Common myeloid progenitor, CD34-positive (primary cell): ENCODE results near the gene ATF4.

Experiments used
- CTCF ChIA-PET: fragments of 350-600 bp; sonication (Branson Sonifier 250); formaldehyde crosslinking; loops from one replicate; lab custom pipeline; 2021; ENCODE audit warnings: antibody characterized with exemption; lab: Charles Lee
- POLR2A ChIA-PET: fragments of 350-600 bp; sonication (Branson Sonifier 250); formaldehyde crosslinking; loops from one replicate; lab custom pipeline; 2021; ENCODE audit warnings: antibody characterized with exemption; lab: Charles Lee
- DNase-seq, 3 donors: peaks; one replicate each; pipeline versions ENCODE4 v3.0.0 to v3.0.0-alpha.2; 2013
- H3K27ac ChIP-seq, 2 experiments: 1 replicate in 1 of 2; 2 replicates in 1 of 2; pipeline ENCODE4 v1.7.0; 2013; ENCODE audit warnings: inconsistent platforms in 2 of 2, low read length in 2 of 2, mild to moderate bottlenecking in 2 of 2, low read depth in 1 of 2, moderate library complexity in 1 of 2; ENCODE audit not compliant: severe bottlenecking in 2 of 2, insufficient read depth in 1 of 2, poor library complexity in 1 of 2
- H3K27me3 ChIP-seq, 5 experiments: replicated peaks in 2 of 5; 1 replicate in 3 of 5; 2 replicates in 2 of 5; pipeline versions ENCODE4 v1.6.1 to v1.7.0; 2013; ENCODE audit warnings: low read length in 4 of 5, mild to moderate bottlenecking in 2 of 5, moderate library complexity in 2 of 5, inconsistent platforms in 1 of 5; ENCODE audit not compliant: insufficient read depth in 5 of 5, control insufficient read depth in 4 of 5
- H3K36me3 ChIP-seq, 4 experiments: 1 replicate in 2 of 4; 2 replicates in 2 of 4; pipeline versions ENCODE4 v1.6.1 to v1.7.0; 2013; ENCODE audit warnings: low read length in 3 of 4, control low read depth in 1 of 4, mild to moderate bottlenecking in 1 of 4; ENCODE audit not compliant: control insufficient read depth in 4 of 4, insufficient read depth in 4 of 4
- H3K4me1 ChIP-seq, 4 experiments: 1 replicate in 3 of 4; 2 replicates in 1 of 4; pipeline versions ENCODE4 v1.6.1 to v1.7.1; 2013; ENCODE audit warnings: low read length in 3 of 4, mild to moderate bottlenecking in 3 of 4, control low read depth in 1 of 4, inconsistent platforms in 1 of 4, moderate library complexity in 1 of 4; ENCODE audit not compliant: control insufficient read depth in 4 of 4, insufficient read depth in 4 of 4; ENCODE audit errors: control extremely low read depth in 1 of 4
- H3K4me3 ChIP-seq, 7 experiments: 1 replicate in 4 of 7; 2 replicates in 3 of 7; pipeline versions ENCODE4 v1.5.1 to v1.7.0; 2013; ENCODE audit warnings: mild to moderate bottlenecking in 7 of 7, low read length in 6 of 7, moderate library complexity in 6 of 7, inconsistent platforms in 2 of 7, low read depth in 2 of 7, control low read depth in 1 of 7; ENCODE audit not compliant: insufficient read depth in 4 of 7, control insufficient read depth in 1 of 7; ENCODE audit errors: extremely low read depth in 1 of 7
- H3K9me3 ChIP-seq, 5 experiments: 1 replicate in 4 of 5; 2 replicates in 1 of 5; pipeline versions ENCODE4 v1.6.1 to v1.7.1; 2013; ENCODE audit warnings: low read length in 4 of 5, mild to moderate bottlenecking in 2 of 5, inconsistent platforms in 1 of 5, low read depth in 1 of 5, moderate library complexity in 1 of 5; ENCODE audit not compliant: control insufficient read depth in 4 of 5, insufficient read depth in 2 of 5; ENCODE audit errors: control extremely low read depth in 1 of 5
- WGBS: methylation state at CpG from one replicate; pipeline ENCODE4 v1.1.5; 2013; ENCODE audit not compliant: insufficient coverage; 5-methylcytosine and 5-hydroxymethylcytosine counted together

The ATF4 gene

DNA sequence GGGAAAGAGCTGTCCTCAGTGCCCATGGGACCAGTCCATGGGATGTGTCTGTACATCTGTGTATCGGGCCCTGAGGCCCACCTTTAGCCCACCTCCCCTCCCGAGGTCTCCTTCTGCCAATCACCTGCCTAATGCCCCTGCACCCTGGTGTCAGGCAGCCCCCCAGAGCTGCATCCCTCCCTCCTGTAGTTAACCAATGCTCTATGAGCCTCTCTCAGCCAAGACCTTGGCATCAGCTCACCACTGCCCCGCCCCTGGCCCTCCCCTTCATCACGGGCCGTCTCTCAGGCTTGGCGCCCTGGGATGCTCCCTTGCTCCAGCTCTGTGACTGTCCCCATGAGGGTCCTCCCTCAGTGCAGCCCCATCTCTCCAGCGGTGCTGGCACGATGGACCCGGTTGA is 45.0 kb upstream of the ATF4 start:
- no peaks in the 10 kb centered on the region for H3K9me3 ChIP-seq
- ChIA-PET CTCF (interaction anchor here (0.6 to 3.1 kb wide), 7 partner anchors 15 to 305 kb away, joined by 3 to 21 read pairs (median 3); no protein-coding TSS in a partner anchor), POLR2A (no interaction called here)
- peaks cover 0 to 43% (median 0%) of the 10 kb centered on the region in 4 experiments for H3K36me3 ChIP-seq
- no peak for DNase-seq
- no peak overlapping the region for H3K4me3 ChIP-seq
- peaks cover 1 to 50% (median 29%) of the 10 kb centered on the region in 4 experiments for H3K4me1 ChIP-seq
- H3K27ac ChIP-seq, result no peak overlapping the region
- H3K27me3 ChIP-seq, result no peaks in the 10 kb centered on the region
- WGBS, result 98% methylated on average over 7 of the region's 9 CpGs

DNA sequence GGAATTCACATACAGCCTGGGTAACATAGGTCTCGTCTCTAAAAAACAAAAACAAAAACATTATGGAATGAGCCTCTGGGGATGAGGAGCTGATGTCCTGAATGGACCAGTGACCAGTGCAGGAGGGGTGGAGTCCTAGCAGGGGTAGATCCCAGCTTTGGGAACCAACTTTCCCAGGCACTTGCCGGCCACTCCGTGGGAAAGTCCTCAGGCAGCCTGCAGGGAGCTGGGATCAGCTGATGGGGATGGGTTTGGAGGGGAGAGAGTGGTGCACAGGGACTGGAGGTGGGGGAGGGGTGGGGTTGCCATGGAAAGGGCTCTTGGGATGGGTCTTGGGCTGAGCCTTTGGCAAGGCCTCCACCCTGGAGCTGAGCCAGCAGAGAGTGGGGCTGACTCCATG is 44.5 kb upstream of the ATF4 start:
- CTCF ChIA-PET, result interaction anchor here (1.0 to 3.1 kb wide), 4 partner anchors 14 to 39 kb away, joined by 3 to 21 read pairs (median 4); no protein-coding TSS in a partner anchor
- POLR2A ChIA-PET, result no interaction called here
- 96% methylated on average over 3 of the region's 3 CpGs for WGBS

DNA sequence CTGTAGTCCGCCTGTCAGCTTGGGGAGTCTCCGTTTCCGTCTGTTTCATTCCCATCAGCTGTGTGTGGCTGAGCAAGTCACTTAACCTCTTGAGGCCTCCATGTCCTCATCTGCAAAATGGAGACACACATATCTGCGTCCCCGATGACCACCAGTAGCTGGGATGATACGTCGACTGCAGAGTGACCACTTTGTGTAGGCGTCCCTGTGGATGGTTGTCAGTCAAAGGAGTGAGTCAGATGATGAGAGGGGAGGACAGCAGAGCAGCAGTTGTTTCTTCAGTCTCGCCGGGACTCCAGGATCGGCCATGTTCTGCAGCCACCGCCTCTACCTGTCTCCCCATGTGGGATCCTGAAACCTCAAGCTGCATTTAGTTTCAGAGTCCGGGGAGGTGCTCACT is 43.7 kb upstream of the ATF4 start:
- DNase-seq, result no peak
- no peaks in the 10 kb centered on the region for H3K27me3 ChIP-seq
- no peaks in the 10 kb centered on the region for H3K9me3 ChIP-seq
- WGBS, result 95% methylated on average over 10 of the region's 13 CpGs
- ChIA-PET POLR2A (no interaction called here), CTCF (interaction anchor here (1.2 to 3.1 kb wide), 2 partner anchors 17 to 40 kb away, joined by 3 to 21 read pairs; no protein-coding TSS in a partner anchor)
- peaks cover under 1 to 37% (median 20%) of the 10 kb centered on the region in 4 experiments for H3K4me1 ChIP-seq
- H3K4me3 ChIP-seq, result no peak overlapping the region
- peaks cover 0 to 56% (median 0%) of the 10 kb centered on the region in 4 experiments for H3K36me3 ChIP-seq
- no peak overlapping the region for H3K27ac ChIP-seq

More for the DNA sequence above, 44.5 kb upstream of the ATF4 start:
- no peak overlapping the region for H3K4me3 ChIP-seq
- H3K36me3 ChIP-seq, result peaks cover 0 to 48% (median 0%) of the 10 kb centered on the region in 4 experiments
- H3K27ac ChIP-seq, result no peak overlapping the region
- H3K4me1 ChIP-seq, result peaks cover 1 to 44% (median 26%) of the 10 kb centered on the region in 4 experiments
- H3K27me3 ChIP-seq, result no peaks in the 10 kb centered on the region
- no peak for DNase-seq
- no peaks in the 10 kb centered on the region for H3K9me3 ChIP-seq

DNA sequence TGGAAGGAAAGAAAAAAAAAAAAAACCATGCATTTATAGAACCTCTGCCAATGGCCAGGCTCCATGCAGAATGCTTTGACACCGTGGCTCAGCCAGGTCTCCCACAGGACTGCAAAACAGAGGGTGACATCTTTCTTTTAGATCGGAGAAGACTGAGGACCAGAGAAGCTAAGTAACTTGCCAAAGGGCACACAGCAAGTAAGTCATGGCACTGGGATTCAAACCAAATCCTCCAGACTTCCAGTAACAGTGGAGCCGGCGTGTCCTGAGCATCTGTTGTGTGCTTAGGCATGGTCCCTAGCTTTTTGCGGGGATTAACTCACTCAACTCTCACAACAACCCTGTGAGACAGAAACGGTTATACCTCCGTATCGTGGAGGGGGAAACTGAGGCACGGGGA is 42.8 kb upstream of the ATF4 start:
- POLR2A ChIA-PET, result no interaction called here
- Histone ChIP-seq H3K4me1 (peaks cover 0 to 28% (median 11%) of the 10 kb centered on the region in 4 experiments), H3K9me3 (no peaks in the 10 kb centered on the region), H3K27me3 (no peaks in the 10 kb centered on the region), H3K4me3 (no peak overlapping the region), H3K36me3 (peaks cover 0 to 58% (median 0%) of the 10 kb centered on the region in 4 experiments), H3K27ac (no peak overlapping the region)
- CTCF ChIA-PET, result interaction anchor here (1.2 to 3.1 kb wide), 4 partner anchors 16 to 39 kb away, joined by 3 to 21 read pairs (median 5); no protein-coding TSS in a partner anchor
- DNase-seq, result no peak
- 94% methylated on average over 9 of the region's 9 CpGs for WGBS

DNA sequence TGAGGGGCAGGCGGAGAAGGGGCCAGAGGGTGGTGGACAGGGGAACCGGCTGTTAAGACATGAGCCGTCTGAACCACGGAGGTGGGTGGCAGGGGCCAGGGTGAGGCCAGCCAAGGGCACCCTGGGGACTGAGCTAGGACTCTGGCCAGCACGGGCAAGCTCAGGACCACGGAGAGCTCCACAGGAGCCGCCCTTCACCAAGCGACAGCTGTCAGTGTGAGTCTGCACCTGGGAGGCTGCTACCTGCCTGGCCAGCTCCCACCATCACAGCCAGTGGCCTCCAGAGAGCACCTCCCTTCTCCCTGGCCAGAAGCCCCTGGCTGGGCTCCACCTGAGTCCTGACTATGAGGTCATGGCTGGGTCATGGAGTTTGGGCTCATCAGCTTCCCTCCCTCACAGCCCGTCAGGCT is 41.9 kb upstream of the ATF4 start:
- POLR2A ChIA-PET, result interaction anchor here (0.7 kb wide), 1 partner anchor 31 kb away, joined by 3 read pairs; no protein-coding TSS in a partner anchor
- CTCF ChIA-PET, result interaction anchor here (1.0 to 1.9 kb wide), 6 partner anchors 9 to 38 kb away, joined by 3 to 7 read pairs (median 3); no protein-coding TSS in a partner anchor
- peaks cover 0 to 59% (median 0%) of the 10 kb centered on the region in 4 experiments for H3K36me3 ChIP-seq
- no peak overlapping the region for H3K4me3 ChIP-seq
- no peak overlapping the region for H3K27ac ChIP-seq
- H3K27me3 ChIP-seq, result no peaks in the 10 kb centered on the region
- peaks cover 0 to 19% (median 2%) of the 10 kb centered on the region in 4 experiments for H3K4me1 ChIP-seq
- 99% methylated on average over 8 of the region's 9 CpGs for WGBS
- peak in 1 of 3 donors; percentile 24 for DNase-seq
- H3K9me3 ChIP-seq, result no peaks in the 10 kb centered on the region

DNA sequence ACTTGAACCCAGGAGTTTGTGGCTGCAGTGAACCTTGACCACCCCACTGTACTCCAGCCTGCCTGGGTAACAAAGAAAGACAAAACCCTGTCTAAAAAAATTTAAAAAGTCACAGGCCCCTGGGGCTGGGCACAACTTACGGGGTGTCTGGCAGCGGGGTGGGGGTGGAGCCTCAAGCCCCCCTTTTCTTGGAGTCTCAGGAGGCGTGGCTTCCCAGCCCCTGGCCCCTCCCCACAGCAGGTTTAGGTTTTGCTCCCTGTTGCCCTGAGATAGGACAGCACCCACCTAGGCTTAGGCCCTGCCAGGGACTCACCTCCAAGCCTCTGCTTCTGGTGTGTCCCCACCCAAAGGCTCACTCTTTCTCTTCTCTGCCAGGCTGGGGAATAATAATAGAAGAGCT is 41.1 kb upstream of the ATF4 start:
- CTCF ChIA-PET, result interaction anchor here (1.0 to 1.9 kb wide), 7 partner anchors 10 to 37 kb away, joined by 3 to 7 read pairs (median 4); no protein-coding TSS in a partner anchor
- POLR2A ChIA-PET, result no interaction called here
- peaks cover 0 to 12% (median 2%) of the 10 kb centered on the region in 4 experiments for H3K4me1 ChIP-seq
- no peak overlapping the region for H3K4me3 ChIP-seq
- H3K9me3 ChIP-seq, result no peaks in the 10 kb centered on the region
- 88% methylated on average over 3 of the region's 3 CpGs for WGBS
- H3K27me3 ChIP-seq, result no peaks in the 10 kb centered on the region
- H3K27ac ChIP-seq, result no peak overlapping the region
- H3K36me3 ChIP-seq, result peaks cover 0 to 59% (median 0%) of the 10 kb centered on the region in 4 experiments
- DNase-seq, result no peak

DNA sequence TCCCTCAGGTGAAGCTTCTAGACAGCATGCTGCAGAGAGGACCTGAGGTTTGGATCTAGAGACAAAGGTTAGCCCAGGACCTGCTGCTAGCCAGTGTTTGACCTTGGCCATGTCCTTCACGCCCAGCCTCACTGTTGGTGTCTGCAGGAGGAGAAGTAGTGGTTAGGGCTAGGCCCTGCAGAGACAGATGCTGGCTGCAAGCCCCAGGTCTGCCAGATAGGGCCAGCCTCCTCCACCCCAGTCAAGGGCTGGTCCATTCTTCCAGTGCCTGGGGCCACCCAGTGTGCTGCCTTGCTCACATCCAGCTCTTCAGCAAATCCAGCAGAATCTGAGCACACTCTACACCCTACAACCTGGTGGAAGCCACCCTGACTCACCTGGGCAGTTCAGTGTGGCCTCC is 39.8 kb upstream of the ATF4 start:
- Histone ChIP-seq H3K9me3 (no peaks in the 10 kb centered on the region), H3K27ac (no peak overlapping the region), H3K36me3 (peaks cover 0 to 49% (median 0%) of the 10 kb centered on the region in 4 experiments), H3K4me3 (no peak overlapping the region), H3K4me1 (no peaks in the 10 kb centered on the region), H3K27me3 (no peaks in the 10 kb centered on the region)
- ChIA-PET POLR2A (no interaction called here), CTCF (interaction anchor here (1.0 to 1.5 kb wide), 3 partner anchors 13 to 33 kb away, joined by 3 to 5 read pairs (median 4); no protein-coding TSS in a partner anchor)
- no peak for DNase-seq
- 100% methylated on average over 1 of the region's 1 CpG for WGBS
